K562 (cell line): ENCODE measurements around the gene ADGRL3. TPM values are rescaled to one million over a fixed set of nuclear protein-coding genes. Genes with fewer than 3 reads are reported as not detected.

ENCODE experiments used
- ATAC-seq: fragments of 200-7000 bp; cut with Tn5 transposase; 3 replicates; pipeline ENCODE4 v1.9.1; 2020; ENCODE audit warnings: moderate library complexity
- BruUV-seq: library from RNA; stranded (reverse); fragments of 400-500 nt; replicated peaks from 2 replicates; lab custom pipeline; 2021; lab: Mats Ljungman, UMichigan
- CTCF ChIA-PET: fragments of 300-600 bp; formaldehyde crosslinking; extraction: SDS; loops from one replicate; lab custom pipeline; 2021; ENCODE audit warnings: low intra/inter-chr PET ratio; lab: Yijun Ruan, JAX
- POLR2A ChIA-PET: fragments of 300-600, 350-650 bp; sonication (Branson Sonifier 250); formaldehyde crosslinking; extraction: SDS; loops from one replicate; lab custom pipeline; 2021; ENCODE audit warnings: antibody characterized with exemption, inconsistent platforms; lab: Yijun Ruan, JAX
- DNase-seq, 4 experiments: peaks; one replicate each; pipeline versions ENCODE4 v3.0.0 to v3.0.0-alpha.2; 2011 to 2018; ENCODE audit warnings: low spot score in 3 of 4, mixed read lengths in 3 of 4; ENCODE audit errors: extremely low read depth in 1 of 4
- FAIRE-seq: peaks from 2 replicates; lab custom pipeline; 2011; peaks lifted over from hg19 to GRCh38; lab: Jason Lieb, UNC
- H2AFZ ChIP-seq: 2 replicates; pipeline ENCODE4 v1.6.0; 2011; ENCODE audit warnings: low read depth, low read length, control low read depth, inconsistent platforms
- H3K27ac ChIP-seq: fragments of 200-600 bp; 3 replicates; pipeline ENCODE4 v1.8.0; 2011; ENCODE audit warnings: low read depth, mild to moderate bottlenecking, control low read depth, inconsistent platforms, low read length, moderate library complexity, mixed read lengths; ENCODE audit errors: extremely low read depth
- H3K27me3 ChIP-seq, 2 experiments: fragments of 300-600 bp in 1 of 2; 2 replicates in 1 of 2; 3 replicates in 1 of 2; pipeline versions ENCODE4 v1.6.0 to v1.8.0; 2011; ENCODE audit warnings: inconsistent platforms in 2 of 2, low read length in 2 of 2, mild to moderate bottlenecking in 1 of 2, mixed read lengths in 1 of 2, moderate library complexity in 1 of 2; ENCODE audit not compliant: control insufficient read depth in 2 of 2, insufficient read depth in 2 of 2
- H3K36me3 ChIP-seq: fragments of 300-600 bp; 3 replicates; pipeline ENCODE4 v1.8.0; 2011; ENCODE audit warnings: mild to moderate bottlenecking, low read length, inconsistent platforms; ENCODE audit not compliant: control insufficient read depth, insufficient read depth
- H3K4me1 ChIP-seq, 2 experiments: fragments of 200-600 bp in 1 of 2; replicated peaks in 1 of 2; 2 replicates in 1 of 2; 3 replicates in 1 of 2; pipeline versions ENCODE4 v1.5.1 to v1.8.0; 2011; ENCODE audit warnings: inconsistent platforms in 2 of 2, low read length in 2 of 2, mild to moderate bottlenecking in 1 of 2, mixed read lengths in 1 of 2, moderate library complexity in 1 of 2; ENCODE audit not compliant: control insufficient read depth in 2 of 2, insufficient read depth in 2 of 2
- H3K4me2 ChIP-seq: 2 replicates; pipeline ENCODE4 v1.6.1; 2011; ENCODE audit warnings: low read length, control low read depth, inconsistent platforms, mixed read lengths; ENCODE audit not compliant: insufficient read depth
- H3K4me3 ChIP-seq: fragments of 200-600 bp; sonication (generic), shearing (Covaris generic); 2 replicates; pipeline ENCODE4 v1.5.1; 2016; ENCODE audit warnings: control low read depth, inconsistent platforms
- H3K79me2 ChIP-seq: fragments of 200-600 bp; 3 replicates; pipeline ENCODE4 v1.8.0; 2011; ENCODE audit warnings: low read length, inconsistent platforms; ENCODE audit not compliant: control insufficient read depth, insufficient read depth
- H3K9ac ChIP-seq, 2 experiments: 2 replicates each; pipeline versions ENCODE4 v1.6.0 to v1.6.1; 2011; ENCODE audit warnings: low read depth in 2 of 2, low read length in 2 of 2, control low read depth in 1 of 2, inconsistent platforms in 1 of 2, mild to moderate bottlenecking in 1 of 2, mixed read lengths in 1 of 2; ENCODE audit not compliant: insufficient read depth in 1 of 2
- H3K9me1 ChIP-seq: one replicate; pipeline ENCODE4 v1.6.0; 2011; ENCODE audit warnings: inconsistent platforms, mild to moderate bottlenecking, low read length, moderate library complexity; ENCODE audit not compliant: control insufficient read depth, insufficient read depth
- H3K9me3 ChIP-seq: replicated peaks from 2 replicates; pipeline ENCODE4 v1.5.1; 2011; ENCODE audit warnings: low read depth, low read length, inconsistent platforms; ENCODE audit not compliant: control insufficient read depth, insufficient read depth
- H4K20me1 ChIP-seq: replicated peaks from 2 replicates; pipeline ENCODE4 v1.6.1; 2011; ENCODE audit warnings: low read length, inconsistent platforms, mixed read lengths; ENCODE audit not compliant: control insufficient read depth, insufficient read depth
- BHLHE40 ChIP-seq: IDR thresholded peaks from 2 replicates; pipeline ENCODE4 v1.6.1; 2011; ENCODE audit warnings: low read length, improper control_type of control experiment
- CHD1 ChIP-seq: fragments of 200-600 bp; sonication (generic); IDR thresholded peaks from one replicate; pipeline ENCODE4 v1.6.1; 2012; ENCODE audit warnings: mild to moderate bottlenecking, moderate library complexity, low read length, inconsistent platforms
- FOXA3 ChIP-seq, 2 experiments: fragments of 450-650 bp in 1 of 2; sonication (generic) in 1 of 2; formaldehyde crosslinking; IDR thresholded peaks in 1 of 2; conservative IDR thresholded peaks in 1 of 2; 2 replicates each; pipeline versions ENCODE4 v1.4.0 to v1.8.0; 2020 to 2022; ENCODE audit warnings: mild to moderate bottlenecking in 2 of 2, missing genetic modification reagents in 1 of 2
- ILK ChIP-seq: fragments of 450-650 bp; IDR thresholded peaks from 2 replicates; pipeline ENCODE4 v1.6.1; 2016; ENCODE audit warnings: missing genetic modification characterization, low read depth, mild to moderate bottlenecking, missing compliant biosample characterization, moderate library complexity, borderline replicate concordance
- KDM4B ChIP-seq, 2 experiments: fragments of 450-650 bp in 1 of 2; sonication (generic) in 1 of 2; IDR thresholded peaks; 2 replicates each; pipeline ENCODE4 v1.6.1; 2016 to 2017; ENCODE audit warnings: borderline replicate concordance in 2 of 2, antibody characterized with exemption in 1 of 2, low read depth in 1 of 2, mild to moderate bottlenecking in 1 of 2
- MAFK ChIP-seq: IDR thresholded peaks from 2 replicates; pipeline ENCODE4 v1.6.1; 2011; ENCODE audit warnings: low read length, improper control_type of control experiment
- MTA1 ChIP-seq: fragments of 450-650 bp; IDR thresholded peaks from 2 replicates; pipeline ENCODE4 v1.6.1; 2017; ENCODE audit warnings: borderline replicate concordance
- NFE2 ChIP-seq: IDR thresholded peaks from 2 replicates; pipeline ENCODE4 v1.6.1; 2014; ENCODE audit warnings: antibody characterized with exemption, low read depth
- NFIX ChIP-seq: fragments of 250-450 bp; sonication (Bioruptor Pico); IDR thresholded peaks from 2 replicates; pipeline ENCODE4 v1.4.0; 2020; ENCODE audit warnings: low read depth, mild to moderate bottlenecking, moderate library complexity
- PCBP2 ChIP-seq: fragments of 200-400 bp; formaldehyde crosslinking; IDR thresholded peaks from 2 replicates; pipeline ENCODE4 v1.6.1; 2018; ENCODE audit warnings: low read length, low read depth, mild to moderate bottlenecking, moderate library complexity; ENCODE audit not compliant: poor library complexity, severe bottlenecking
- SPI1 ChIP-seq: IDR thresholded peaks from 2 replicates; pipeline ENCODE4 v1.6.1; 2011; ENCODE audit warnings: low read depth, low read length, control low read depth, borderline replicate concordance
- SRF ChIP-seq, 2 experiments: fragments of 250-450, 450-650 bp in 1 of 2; sonication (Bioruptor Pico) in 1 of 2; sonication (generic) in 1 of 2; formaldehyde crosslinking; IDR thresholded peaks; 2 replicates each; pipeline versions ENCODE4 v1.5.0 to v1.5.1; 2020 to 2022; ENCODE audit warnings: mild to moderate bottlenecking in 1 of 2, missing genetic modification reagents in 1 of 2
- TAL1 ChIP-seq: fragments of 450-650 bp; IDR thresholded peaks from 2 replicates; pipeline ENCODE4 v1.6.1; 2016; ENCODE audit warnings: mild to moderate bottlenecking
- ZNF165 ChIP-seq: fragments of 250-450 bp; sonication (Bioruptor Pico); IDR thresholded peaks from 2 replicates; pipeline ENCODE4 v1.4.0; 2020; ENCODE audit warnings: borderline replicate concordance
- ZNF282 ChIP-seq: sonication (generic); formaldehyde crosslinking; IDR thresholded peaks from 2 replicates; pipeline ENCODE4 v1.8.1; 2023; ENCODE audit warnings: missing genetic modification reagents
- ZNF445 ChIP-seq: fragments of 250-450 bp; sonication (Bioruptor Pico); IDR thresholded peaks from 2 replicates; pipeline ENCODE4 v1.4.0; 2020; ENCODE audit warnings: low read depth, mild to moderate bottlenecking, moderate library complexity
- ZNF561 ChIP-seq: fragments of 450-650 bp; formaldehyde crosslinking; conservative IDR thresholded peaks from 2 replicates; pipeline ENCODE4 v1.4.0; 2020; ENCODE audit warnings: mild to moderate bottlenecking, moderate library complexity
- WGBS: fragments of 100-300 bp; shearing (Covaris generic); methylation state at CpG from one replicate; pipeline ENCODE4 v1.1.6; 2016; ENCODE audit warnings: low coverage, mixed read lengths; ENCODE audit not compliant: insufficient coverage; ENCODE audit errors: missing lambda C conversion rate; 5-methylcytosine and 5-hydroxymethylcytosine counted together
- in situ Hi-C: fragments of 300-500 bp; cut with MboI; formaldehyde crosslinking; loops from 4 replicates; pipeline ENCODE4 v1.15.0; 2018; ENCODE audit warnings: inconsistent platforms, mixed read lengths
- intact Hi-C: fragments of 100-400 bp; cut with micrococcal nuclease; formaldehyde crosslinking; loops from 2 replicates; pipeline ENCODE4 v1.14.2; 2022
- polyA plus RNA-seq, 8 experiments: library from polyadenylated mRNA; depleted of rRNA in 4 of 8; stranded (reverse) in 5 of 8; unstranded in 3 of 8; fragments of >200 nt; fragmentation: Nextera tagmentation in 2 of 8; fragmentation: Illumina TruSeq in 1 of 8; extraction: Ambion mirVana in 2 of 8; extraction: Trizol in 1 of 8; gene quantifications; 2 replicates each; pipeline versions ENCODE4 v1.2.1 to v1.2.3, GENCODE V29; 2011 to 2014; ENCODE audit warnings: inconsistent platforms in 1 of 8, missing spikeins in 1 of 8
- total RNA-seq, 7 experiments: library from RNA; depleted of rRNA in 6 of 7; stranded (reverse); fragments of >200 nt in 6 of 7; fragmentation: Illumina TruSeq in 2 of 7; extraction: Trizol in 2 of 7; gene quantifications; 2 replicates each; pipeline versions ENCODE4 v1.2.1 to v1.2.3, GENCODE V29; 2011 to 2021; ENCODE audit warnings: low replicate concordance in 1 of 7
- TF ChIP-seq, protein P1 (sequence below): fragments of 200-800 bp; sonication (Bioruptor generic); IDR thresholded peaks from 2 replicates; pipeline ENCODE4 v1.6.1; 2017; ENCODE audit warnings: missing genetic modification characterization, missing compliant biosample characterization
- TF ChIP-seq, protein P2 (sequence below): IDR thresholded peaks from 2 replicates; pipeline ENCODE4 v1.6.1; 2016; ENCODE audit warnings: missing genetic modification characterization, missing compliant biosample characterization

Gene ADGRL3
- total and polyA plus RNA-seq, 9 of the 15 experiments (the other 6 are each of a cell fraction or from before 2014, with no cell fraction given) = 0.03 to 0.14 (median 0.04) TPM; not detected in 2

DNA sequence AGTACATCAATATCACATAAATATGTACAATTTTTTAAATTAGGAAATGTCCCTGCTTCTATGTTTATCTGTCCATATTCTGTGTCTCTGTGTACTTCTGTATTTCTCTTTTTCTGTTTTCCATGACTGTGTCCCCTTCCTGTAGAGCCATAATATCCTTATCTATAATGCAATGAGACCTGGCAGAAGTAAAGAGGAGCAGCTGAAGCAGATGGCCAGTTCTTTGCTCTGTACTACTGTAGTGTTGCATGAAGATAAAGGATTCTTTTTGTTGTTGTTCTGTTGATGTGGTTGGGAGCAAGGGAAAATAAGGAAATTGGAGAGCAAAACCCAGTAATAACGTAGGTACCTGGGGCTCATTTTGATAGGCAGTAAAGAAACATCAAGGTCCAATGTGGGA is 301.7 kb downstream of the ADGRL3 start (continued):
- TF ChIP-seq CHD1 (no peak), MAFK (no peak), NFE2 (no peak), NFIX (CRISPR knock-in tag) (no peak)

DNA sequence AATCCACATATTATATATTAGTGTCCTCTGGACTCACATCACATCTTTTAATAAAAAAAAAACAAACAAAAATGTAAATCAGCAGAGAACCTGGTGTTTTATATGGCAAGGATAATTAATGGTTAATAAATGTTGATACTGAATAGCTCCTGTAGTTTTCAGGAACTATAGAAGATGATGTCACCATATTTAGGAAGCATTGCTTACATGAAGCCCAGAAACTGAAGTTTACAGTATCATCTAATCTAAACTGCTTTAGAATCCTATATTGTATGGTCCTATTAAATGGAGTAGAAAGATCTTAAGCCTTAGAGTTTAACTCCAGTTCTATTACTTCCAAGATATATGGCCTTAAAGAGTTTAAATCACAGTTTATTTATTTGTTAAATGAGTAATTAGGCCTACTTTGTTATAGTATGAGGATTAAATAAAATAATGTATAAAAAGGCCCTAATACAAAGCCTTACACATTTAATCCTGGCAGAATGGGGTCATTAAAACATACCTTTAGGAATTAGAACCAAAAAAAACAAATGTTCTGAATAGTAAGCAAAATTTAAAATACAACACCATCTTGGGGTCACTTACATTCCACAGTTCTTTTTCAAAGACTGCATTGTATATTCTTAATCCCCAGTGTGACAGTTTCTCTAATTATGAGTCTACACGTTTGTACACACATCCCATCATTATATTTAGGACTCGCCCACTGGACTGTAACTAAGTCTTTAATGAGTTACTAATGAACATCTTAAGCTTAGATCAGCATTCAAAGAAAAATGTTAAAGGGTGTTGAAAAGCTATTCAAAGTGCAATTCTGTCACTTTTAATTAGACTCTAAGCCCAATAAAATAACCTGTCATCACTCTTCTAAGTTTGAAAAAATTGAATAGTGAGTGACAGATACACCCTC is 305.9 kb downstream of the ADGRL3 start:
- ATAC-seq (no peak), DNase-seq (no peak), FAIRE-seq (no peak)
- H4K20me1 ChIP-seq = no peaks in the 10 kb centered on the region
- no peak overlapping the region for H3K4me3 ChIP-seq
- ChIA-PET POLR2A (no interaction called here), CTCF (no interaction called here)
- 0% methylated on average over 2 of the region's 2 CpGs for WGBS
- no peaks in the 10 kb centered on the region for H3K27me3 ChIP-seq
- H3K4me1 ChIP-seq = no peaks in the 10 kb centered on the region
- H3K9ac ChIP-seq = no peak overlapping the region
- no peak overlapping the region for H3K27ac ChIP-seq
- H3K36me3 ChIP-seq = no peaks in the 10 kb centered on the region
- in situ Hi-C loops = no loop called here
- no peaks in the 10 kb centered on the region for H3K79me2 ChIP-seq
- intact Hi-C loops = no loop called here
- H3K9me3 ChIP-seq = no peaks in the 10 kb centered on the region
- H3K9me1 ChIP-seq = no peaks in the 10 kb centered on the region
- no peak overlapping the region for H2AFZ ChIP-seq
- no peak overlapping the region for H3K4me2 ChIP-seq
- BruUV-seq = no TSS peak
- TF ChIP-seq SRF (CRISPR knock-in tag; IDR thresholded peaks at IDR 0.05) = no peak
- no peak for TF ChIP-seq MTA1
- TF ChIP-seq ZNF561 (CRISPR knock-in tag) = no peak
- no peak for TF ChIP-seq ZNF282 (CRISPR knock-in tag)
- TF ChIP-seq KDM4B (IDR thresholded peaks at IDR 0.05; ENCODE audit: borderline replicate concordance in 2 of 2, low read depth in 1 of 2) = no peak
- TF ChIP-seq FOXA3 (CRISPR knock-in tag; conservative IDR thresholded peaks at IDR 0.05 in 1 of 2, IDR thresholded peaks at IDR 0.05 in 1 of 2) = no peak
- TF ChIP-seq TAL1 = no peak
- no peak for TF ChIP-seq ZNF445 (CRISPR knock-in tag)
- no peak for TF ChIP-seq ILK (tag)
- TF ChIP-seq SPI1 = no peak
- TF ChIP-seq BHLHE40 = no peak
- no peak for TF ChIP-seq ZNF165 (CRISPR knock-in tag)
- TF ChIP-seq, protein P1, sequence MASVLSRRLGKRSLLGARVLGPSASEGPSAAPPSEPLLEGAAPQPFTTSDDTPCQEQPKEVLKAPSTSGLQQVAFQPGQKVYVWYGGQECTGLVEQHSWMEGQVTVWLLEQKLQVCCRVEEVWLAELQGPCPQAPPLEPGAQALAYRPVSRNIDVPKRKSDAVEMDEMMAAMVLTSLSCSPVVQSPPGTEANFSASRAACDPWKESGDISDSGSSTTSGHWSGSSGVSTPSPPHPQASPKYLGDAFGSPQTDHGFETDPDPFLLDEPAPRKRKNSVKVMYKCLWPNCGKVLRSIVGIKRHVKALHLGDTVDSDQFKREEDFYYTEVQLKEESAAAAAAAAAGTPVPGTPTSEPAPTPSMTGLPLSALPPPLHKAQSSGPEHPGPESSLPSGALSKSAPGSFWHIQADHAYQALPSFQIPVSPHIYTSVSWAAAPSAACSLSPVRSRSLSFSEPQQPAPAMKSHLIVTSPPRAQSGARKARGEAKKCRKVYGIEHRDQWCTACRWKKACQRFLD (CRISPR knock-in tag) = no peak
- TF ChIP-seq PCBP2 = no peak
- TF ChIP-seq, protein P2, sequence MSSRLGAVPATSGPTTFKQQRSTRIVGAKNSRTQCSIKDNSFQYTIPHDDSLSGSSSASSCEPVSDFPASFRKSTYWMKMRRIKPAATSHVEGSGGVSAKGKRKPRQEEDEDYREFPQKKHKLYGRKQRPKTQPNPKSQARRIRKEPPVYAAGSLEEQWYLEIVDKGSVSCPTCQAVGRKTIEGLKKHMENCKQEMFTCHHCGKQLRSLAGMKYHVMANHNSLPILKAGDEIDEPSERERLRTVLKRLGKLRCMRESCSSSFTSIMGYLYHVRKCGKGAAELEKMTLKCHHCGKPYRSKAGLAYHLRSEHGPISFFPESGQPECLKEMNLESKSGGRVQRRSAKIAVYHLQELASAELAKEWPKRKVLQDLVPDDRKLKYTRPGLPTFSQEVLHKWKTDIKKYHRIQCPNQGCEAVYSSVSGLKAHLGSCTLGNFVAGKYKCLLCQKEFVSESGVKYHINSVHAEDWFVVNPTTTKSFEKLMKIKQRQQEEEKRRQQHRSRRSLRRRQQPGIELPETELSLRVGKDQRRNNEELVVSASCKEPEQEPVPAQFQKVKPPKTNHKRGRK = no peak
